CD4-positive, alpha-beta T cell (primary cell): Measurements from ENCODE around the gene WDR74. TPM values are rescaled to one million over a fixed set of nuclear protein-coding genes. Genes with fewer than 3 reads are reported as not detected.
A peak's percentile ranks its signal among the peaks of the same experiment; 100 is the strongest.

Experiments used
- ATAC-seq: fragments of 200-7000 bp; cut with Tn5 transposase; one replicate; pipeline ENCODE4 v1.10.0; 2022; ENCODE audit warnings: mild to moderate bottlenecking; ENCODE audit not compliant: poor library complexity
- CTCF ChIA-PET: fragments of 350-600 bp; sonication (Branson Sonifier 250); formaldehyde crosslinking; loops from one replicate; lab custom pipeline; 2021; ENCODE audit warnings: antibody characterized with exemption, inconsistent platforms; lab: Charles Lee
- POLR2A ChIA-PET: fragments of 350-600 bp; sonication (Branson Sonifier 250); formaldehyde crosslinking; loops from one replicate; lab custom pipeline; 2021; ENCODE audit warnings: antibody characterized with exemption, inconsistent platforms; lab: Charles Lee
- DNase-seq, 14 experiments: peaks; one replicate each; pipeline ENCODE4 v3.0.0-alpha.2; 2013 to 2020; ENCODE audit warnings: mixed read lengths in 2 of 14
- H3K27ac ChIP-seq, 2 donors: one replicate each; pipeline versions ENCODE4 v1.5.1 to v1.7.0; 2013; ENCODE audit warnings: low read length in 2 of 2, low read depth in 1 of 2, mild to moderate bottlenecking in 1 of 2
- H3K27me3 ChIP-seq, 2 experiments: 1 replicate in 1 of 2; 2 replicates in 1 of 2; pipeline versions ENCODE4 v1.6.1 to v1.7.0; 2013; ENCODE audit warnings: low read length in 2 of 2, control low read depth in 1 of 2, mild to moderate bottlenecking in 1 of 2, moderate library complexity in 1 of 2; ENCODE audit not compliant: insufficient read depth in 2 of 2, control insufficient read depth in 1 of 2
- H3K36me3 ChIP-seq: one replicate; pipeline ENCODE4 v1.6.1; 2013; ENCODE audit warnings: low read length, control low read depth; ENCODE audit not compliant: insufficient read depth
- H3K4me1 ChIP-seq: one replicate; pipeline ENCODE4 v1.6.1; 2013; ENCODE audit warnings: low read length, control low read depth; ENCODE audit not compliant: insufficient read depth
- H3K4me3 ChIP-seq: one replicate; pipeline ENCODE4 v1.5.1; 2013; ENCODE audit warnings: mild to moderate bottlenecking, low read length, moderate library complexity
- H3K9me3 ChIP-seq, 2 experiments: 1 replicate in 1 of 2; 2 replicates in 1 of 2; pipeline versions ENCODE4 v1.6.1 to v1.7.0; 2013; ENCODE audit warnings: low read length in 2 of 2, mild to moderate bottlenecking in 2 of 2, control low read depth in 1 of 2, moderate library complexity in 1 of 2; ENCODE audit not compliant: control insufficient read depth in 1 of 2, insufficient read depth in 1 of 2
- H3K27ac Mint-ChIP-seq: one replicate; pipeline ENCODE4 v1.8.0; 2020; ENCODE audit warnings: mixed read lengths
- H3K27me3 Mint-ChIP-seq: one replicate; pipeline ENCODE4 v1.8.0; 2021; ENCODE audit warnings: mixed read lengths
- H3K36me3 Mint-ChIP-seq: one replicate; pipeline ENCODE4 v1.8.0; 2021; ENCODE audit warnings: low read depth, mixed read lengths
- H3K4me1 Mint-ChIP-seq: one replicate; pipeline ENCODE4 v1.8.0; 2021; ENCODE audit warnings: low read depth, mixed read lengths
- H3K4me3 Mint-ChIP-seq: one replicate; pipeline ENCODE4 v1.8.0; 2020; ENCODE audit warnings: mild to moderate bottlenecking, mixed read lengths
- H3K9me3 Mint-ChIP-seq: one replicate; pipeline ENCODE4 v1.8.0; 2020; ENCODE audit warnings: mixed read lengths
- CTCF ChIP-seq: fragments of 200-600 bp; IDR thresholded peaks from one replicate; pipeline ENCODE4 v1.8.0; 2022; ENCODE audit warnings: antibody characterized with exemption, mild to moderate bottlenecking
- intact Hi-C, 2 experiments: fragments of 100-400 bp; cut with DNase I in 1 of 2; cut with micrococcal nuclease in 1 of 2; formaldehyde crosslinking; loops; one replicate each; pipeline versions ENCODE4 v1.15.1 to v1.9.0; 2023 to 2025; cut with DNase I, micrococcal nuclease
- total RNA-seq, 174 experiments: library from RNA in 2 of 174; stranded (reverse) in 2 of 174; gene quantifications; one replicate each; pipeline ENCODE4 v1.2.3 and lab custom pipeline; 2021 to 2026

Gene WDR74
- total RNA-seq, 2 experiments from 2014 or later, result 289 to 297 TPM

- H3K36me3 ChIP-seq, result peaks cover 71% of the 10 kb centered on the region
- H3K9me3 Mint-ChIP-seq, result no peaks in the 10 kb centered on the region
- H3K27ac ChIP-seq, result peak overlapping the region; percentile 78 to 84
- H3K27me3 Mint-ChIP-seq, result no peaks in the 10 kb centered on the region
- ChIA-PET CTCF (interaction anchor here (1.0 kb wide), 1 partner anchor 89 kb away, joined by 3 read pairs; the partner anchor contains the start of gene SLC3A2), POLR2A (interaction anchor here (0.6 to 8.8 kb wide), 13 partner anchors 8 to 127 kb away, joined by 3 to 273 read pairs (median 3); partner anchors contain the start of genes C11orf98, CSKMT, HNRNPUL2 and NXF1)
- peaks cover 87% of the 10 kb centered on the region for H3K36me3 Mint-ChIP-seq
- DNase-seq, result peak in 4 of 14 experiments; percentile 8 to 58 (median 20)
- peak overlapping the region; percentile 98 for H3K4me3 Mint-ChIP-seq
- no peaks in the 10 kb centered on the region for H3K27me3 ChIP-seq
- intact Hi-C loops, result loop anchor here in 1 of 2 experiments (1.0 kb wide), 1 partner anchor 13 kb away; the partner anchor contains the start of gene NXF1
- peak; percentile 10 for ATAC-seq
- no peak for TF ChIP-seq CTCF
- H3K4me3 ChIP-seq, result peak overlapping the region; percentile 99
- peaks cover 54% of the 10 kb centered on the region for H3K4me1 ChIP-seq
- H3K27ac Mint-ChIP-seq, result peak overlapping the region; percentile 98
- no peaks in the 10 kb centered on the region for H3K9me3 ChIP-seq
- H3K4me1 Mint-ChIP-seq, result peaks cover 56% of the 10 kb centered on the region
These were observed 47.2 kb downstream of the WDR74 start for GRCh38 chr11:62792202-62792575.

GRCh38 chr11:62791501-62792201 lies 47.7 kb downstream of the WDR74 start, which contains the start of gene TMEM223:
TSS of gene TMEM223 (minus strand) at chr11:62792006. CDS start at chr11:62791994, 12 bp downstream.
- peak; percentile 79 for ATAC-seq
- Mint-ChIP-seq H3K4me1 (peaks cover 59% of the 10 kb centered on the region), H3K4me3 (peak within 1 kb of the TSS; percentile 98), H3K36me3 (peaks cover 85% of the 10 kb centered on the region), H3K9me3 (no peaks in the 10 kb centered on the region), H3K27ac (peak within 1 kb of the TSS; percentile 98), H3K27me3 (no peaks in the 10 kb centered on the region)
- intact Hi-C loops, result loop anchor here (1.0 to 2.0 kb wide), 3 partner anchors 14 to 39 kb away; partner anchors contain the start of genes NXF1 (in 1 of the 2) and TAF6L (in 1 of the 2)
- Histone ChIP-seq H3K4me3 (peak within 1 kb of the TSS; percentile 99), H3K27ac (peak within 1 kb of the TSS; percentile 84), H3K36me3 (peaks cover 66% of the 10 kb centered on the region), H3K9me3 (no peaks in the 10 kb centered on the region), H3K4me1 (peaks cover 54% of the 10 kb centered on the region), H3K27me3 (no peaks in the 10 kb centered on the region)
- CTCF ChIA-PET, result interaction anchor here (1.1 kb wide), 1 partner anchor 14 kb away, joined by 3 read pairs; the partner anchor contains the start of gene NXF1
- POLR2A ChIA-PET, result interaction anchor here (0.7 to 8.8 kb wide), 14 partner anchors 9 to 127 kb away, joined by 3 to 273 read pairs (median 4); partner anchors contain the start of genes C11orf98, CSKMT, HNRNPUL2 and NXF1
- TF ChIP-seq CTCF, result no peak
- peak; percentile 82 to 93 (median 91) for DNase-seq

- TF ChIP-seq CTCF, result no peak
- Histone ChIP-seq H3K27me3 (no peaks in the 10 kb centered on the region), H3K36me3 (peaks cover 45% of the 10 kb centered on the region), H3K9me3 (no peaks in the 10 kb centered on the region), H3K27ac (peak overlapping the region in 1 of 2 donors; percentile 48), H3K4me3 (no peak overlapping the region), H3K4me1 (peaks cover 64% of the 10 kb centered on the region)
- Mint-ChIP-seq H3K27ac (peak overlapping the region; percentile 98), H3K36me3 (peaks cover 72% of the 10 kb centered on the region), H3K27me3 (no peaks in the 10 kb centered on the region), H3K4me3 (peak overlapping the region; percentile 98), H3K4me1 (peaks cover 67% of the 10 kb centered on the region), H3K9me3 (no peaks in the 10 kb centered on the region)
- DNase-seq (no peak), ATAC-seq (no peak)
- intact Hi-C loops, result loop anchor here (5.0 kb wide), 2 partner anchors 37 to 197 kb away; partner anchors contain the start of genes TUT1 (in 1 of the 2) and ZBTB3 (in 1 of the 2)
- ChIA-PET CTCF (interaction anchor here (0.7 to 1.9 kb wide), 2 partner anchors 50 to 91 kb away, joined by 3 to 8 read pairs; partner anchors contain the start of gene SLC3A2), POLR2A (interaction anchor here (0.9 to 8.8 kb wide), 7 partner anchors 18 to 92 kb away, joined by 3 to 273 read pairs (median 8); partner anchors contain the start of genes HNRNPUL2, SLC3A2, TTC9C and WDR74)
These were observed 49.8 kb downstream of the WDR74 start for GRCh38 chr11:62789576-62789975.
